ENCODE data around the gene CMSS1.

The CMSS1 gene

GRCh38 chr3:99925584-99926230, 108.0 kb downstream of the CMSS1 start:
- Histone ChIP-seq H3K36me3 (ENCODE audit: control insufficient read depth, insufficient read depth, low read length) (no peaks in the 10 kb centered on the region), H3K4me1 (peaks cover 11% of the 10 kb centered on the region), H2AFZ (peak overlapping the region; percentile 45), H3K4me2 (ENCODE audit: low read length) (no peak overlapping the region), H3K9ac (no peak overlapping the region), H3K27ac (peak overlapping the region; percentile 34), H3K79me2 (no peaks in the 10 kb centered on the region), H3K9me3 (ENCODE audit: control insufficient read depth, low read length) (no peaks in the 10 kb centered on the region), H3K27me3 (ENCODE audit: control insufficient read depth, insufficient read depth, low read length) (no peaks in the 10 kb centered on the region), H3K4me3 (ENCODE audit: low read depth, low read length) (no peak overlapping the region)
- TF ChIP-seq CTCF (IDR thresholded peaks at IDR 0.05) = no peak

- Histone ChIP-seq H3K4me3 (ENCODE audit: low read depth, low read length) (no peak overlapping the region), H3K79me2 (no peaks in the 10 kb centered on the region), H3K27ac (no peak overlapping the region), H3K36me3 (ENCODE audit: control insufficient read depth, insufficient read depth, low read length) (no peaks in the 10 kb centered on the region), H3K27me3 (ENCODE audit: control insufficient read depth, insufficient read depth, low read length) (no peaks in the 10 kb centered on the region), H3K9me3 (ENCODE audit: control insufficient read depth, low read length) (no peaks in the 10 kb centered on the region), H2AFZ (no peak overlapping the region), H3K4me2 (ENCODE audit: low read length) (no peak overlapping the region), H3K4me1 (peaks cover 11% of the 10 kb centered on the region), H3K9ac (no peak overlapping the region)
- no peak for TF ChIP-seq CTCF (IDR thresholded peaks at IDR 0.05)
Measured at GRCh38 chr3:99927671-99928457, 110.2 kb downstream of the CMSS1 start.

GRCh38 chr3:99928771-99929744, 111.4 kb downstream of the CMSS1 start:
- Histone ChIP-seq H3K27me3 (ENCODE audit: control insufficient read depth, insufficient read depth, low read length) (no peaks in the 10 kb centered on the region), H2AFZ (peak overlapping the region; percentile 36), H3K9ac (no peak overlapping the region), H3K4me2 (ENCODE audit: low read length) (no peak overlapping the region), H3K27ac (peak overlapping the region; percentile 55), H3K9me3 (ENCODE audit: control insufficient read depth, low read length) (no peaks in the 10 kb centered on the region), H3K4me3 (ENCODE audit: low read depth, low read length) (no peak overlapping the region), H3K4me1 (peaks cover 11% of the 10 kb centered on the region), H3K36me3 (ENCODE audit: control insufficient read depth, insufficient read depth, low read length) (no peaks in the 10 kb centered on the region), H3K79me2 (no peaks in the 10 kb centered on the region)
- peak; percentile 23 for TF ChIP-seq CTCF (IDR thresholded peaks at IDR 0.05)

- no peak overlapping the region for H3K9ac ChIP-seq
Measured at GRCh38 chr3:99929745-99930139, 112.1 kb downstream of the CMSS1 start.

More at GRCh38 chr3:99929745-99930139, 112.1 kb downstream of the CMSS1 start:
- H3K4me1 ChIP-seq = peaks cover 16% of the 10 kb centered on the region
- no peaks in the 10 kb centered on the region for H3K36me3 ChIP-seq (ENCODE audit: control insufficient read depth, insufficient read depth, low read length)
- no peaks in the 10 kb centered on the region for H3K9me3 ChIP-seq (ENCODE audit: control insufficient read depth, low read length)
- no peaks in the 10 kb centered on the region for H3K27me3 ChIP-seq (ENCODE audit: control insufficient read depth, insufficient read depth, low read length)
- H3K27ac ChIP-seq = peak overlapping the region; percentile 55
- TF ChIP-seq CTCF (IDR thresholded peaks at IDR 0.05) = no peak
- peak overlapping the region; percentile 36 for H2AFZ ChIP-seq
- H3K4me2 ChIP-seq (ENCODE audit: low read length) = no peak overlapping the region
- no peaks in the 10 kb centered on the region for H3K79me2 ChIP-seq
- H3K4me3 ChIP-seq (ENCODE audit: low read depth, low read length) = no peak overlapping the region
